GM12892 (cell line): ENCODE measurements around the gene RGS17.

Experiments used
- POLR2A ChIP-seq: IDR thresholded peaks from 2 replicates; pipeline ENCODE4 v1.6.1; 2011; ENCODE audit warnings: low read depth, low read length, control low read depth
- POLR2AphosphoS5 ChIP-seq: IDR thresholded peaks from 2 replicates; pipeline ENCODE4 v1.6.1; 2011; ENCODE audit warnings: low read depth, low read length, control low read depth

GRCh38 chr6:153121311-153121710 lies 9.8 kb downstream of the RGS17 start:
- TF ChIP-seq POLR2A, result no peak
- no peak for TF ChIP-seq POLR2AphosphoS5
